ENCODE measurements around the gene ZNF761. TPM values are rescaled to one million over a fixed set of nuclear protein-coding genes. Genes with fewer than 3 reads are reported as not detected.
"Not testable (repeated sequence)": the region's sequence is repeated elsewhere in the genome, so short reads cannot be mapped to it uniquely, and the experiment has no call there.

ZNF761 gene
- 10 to 100 TPM in 5 of 12 donors, 1 to 10 TPM in 6, not detected in 1; 5.0 to 13.1 (median 9.7) TPM for polyA plus RNA-seq (ENCODE audit: insufficient read length in 12 of 12)
- long read RNA-seq, donor 1 = 0 reads
- long read RNA-seq, donor 2, partial matches to known transcripts = 0 of 1 reads
- long read RNA-seq, donor 2, other reads (novel, unspliced or antisense) = 0 of 1 reads
- long read RNA-seq, donor 3 = 0 reads
- long read RNA-seq, donor 4 = 0 reads
- long read RNA-seq, donor 5, full-length matches to known transcripts = 1 of 1 reads
- long read RNA-seq, donor 5, partial matches to known transcripts = 0 of 1 reads
- long read RNA-seq, donor 5, other reads (novel, unspliced or antisense) = 0 of 1 reads
- long read RNA-seq, donor 6, full-length matches to known transcripts = 1 of 1 reads
- long read RNA-seq, donor 6, partial matches to known transcripts = 0 of 1 reads
- long read RNA-seq, donor 6, other reads (novel, unspliced or antisense) = 0 of 1 reads
- long read RNA-seq, donor 7 = 0 reads
- long read RNA-seq, donor 8 = 0 reads
- long read RNA-seq, donor 9 = 0 reads
- long read RNA-seq, donor 10 = 0 reads
- long read RNA-seq, donor 11 = 0 reads

- peak; percentile 89 for DNase-seq
Observed at GRCh38 chr19:53431399-53432087, at the start of gene ZNF761. Gene ZNF761, plus strand, starts transcription at chr19:53431984. Its CDS starts 15,285 bp downstream, at chr19:53447269.

GRCh38 chr19:53388168-53388567 lies 43.6 kb upstream of the ZNF761 start:
- no peak for DNase-seq

DNA sequence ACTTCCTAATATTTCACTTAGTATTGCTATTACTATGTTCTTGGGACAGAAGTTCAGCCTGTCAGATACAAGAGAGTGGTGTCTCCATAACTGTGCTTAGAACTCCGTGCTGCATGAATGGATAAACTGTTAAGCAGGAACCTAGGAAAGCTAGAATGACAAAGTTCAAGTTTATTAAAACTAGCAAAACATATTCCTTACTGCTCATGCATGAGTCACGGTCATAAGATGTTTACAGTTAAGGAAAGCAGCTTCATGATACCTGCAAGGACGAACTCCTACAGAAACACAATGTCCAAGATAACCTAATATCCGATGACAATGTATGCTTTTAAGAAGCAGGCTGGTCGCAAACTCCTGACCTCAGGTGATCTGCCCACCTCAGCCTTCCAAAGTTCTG lies 42.9 kb upstream of the ZNF761 start:
- no peak for DNase-seq

DNA sequence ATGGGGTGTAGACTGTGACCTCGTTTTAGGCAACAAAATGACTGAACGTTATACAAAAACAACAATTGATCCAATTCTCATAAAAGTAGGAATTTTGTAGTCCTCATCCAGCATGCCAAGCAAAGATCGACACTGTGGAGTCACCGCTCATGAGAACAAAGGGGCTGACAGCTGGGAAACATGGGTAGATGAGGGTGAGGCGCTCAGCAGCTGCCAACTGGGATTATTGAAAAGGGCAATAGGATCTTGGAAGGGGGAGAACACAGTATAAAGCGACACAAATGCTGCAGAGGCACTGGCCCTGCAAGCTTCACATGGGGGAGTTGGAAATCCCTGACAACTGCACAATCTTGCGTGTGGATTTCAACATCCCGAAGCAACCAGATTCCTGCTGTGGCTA lies 42.2 kb upstream of the ZNF761 start:
- peak; percentile 18 for DNase-seq

DNA sequence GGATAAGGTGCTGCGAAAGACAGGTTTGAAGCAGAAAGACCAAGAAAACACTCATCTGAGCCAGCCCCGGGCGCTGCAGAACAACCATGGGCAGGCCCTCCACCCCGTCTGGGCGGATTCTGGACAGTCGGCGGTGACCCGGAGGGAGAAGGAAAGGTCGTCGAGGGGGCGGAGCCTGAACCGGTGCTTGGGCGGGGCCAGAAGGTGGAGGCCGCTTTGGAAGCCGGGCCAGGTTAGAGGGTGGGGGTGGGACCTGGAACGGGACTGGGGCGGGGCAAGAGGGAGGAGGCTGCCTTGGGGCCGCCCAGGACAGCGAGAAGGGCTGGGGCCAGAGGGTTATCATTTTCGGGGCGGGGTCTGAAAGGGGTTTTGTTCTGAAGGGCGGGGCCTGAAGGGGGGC lies 41.8 kb upstream of the ZNF761 start:
- DNase-seq = no peak

GRCh38 chr19:53394522-53394973 lies 37.2 kb upstream of the ZNF761 start:
- DNase-seq = peak; percentile 53

- peak; percentile 94 for DNase-seq
Observed at GRCh38 chr19:53394974-53395839, 36.6 kb upstream of the ZNF761 start, which contains the start of gene ZNF765. Gene ZNF765, plus strand, starts transcription at chr19:53395149. Its CDS starts 2,867 bp downstream, at chr19:53398016.

DNA sequence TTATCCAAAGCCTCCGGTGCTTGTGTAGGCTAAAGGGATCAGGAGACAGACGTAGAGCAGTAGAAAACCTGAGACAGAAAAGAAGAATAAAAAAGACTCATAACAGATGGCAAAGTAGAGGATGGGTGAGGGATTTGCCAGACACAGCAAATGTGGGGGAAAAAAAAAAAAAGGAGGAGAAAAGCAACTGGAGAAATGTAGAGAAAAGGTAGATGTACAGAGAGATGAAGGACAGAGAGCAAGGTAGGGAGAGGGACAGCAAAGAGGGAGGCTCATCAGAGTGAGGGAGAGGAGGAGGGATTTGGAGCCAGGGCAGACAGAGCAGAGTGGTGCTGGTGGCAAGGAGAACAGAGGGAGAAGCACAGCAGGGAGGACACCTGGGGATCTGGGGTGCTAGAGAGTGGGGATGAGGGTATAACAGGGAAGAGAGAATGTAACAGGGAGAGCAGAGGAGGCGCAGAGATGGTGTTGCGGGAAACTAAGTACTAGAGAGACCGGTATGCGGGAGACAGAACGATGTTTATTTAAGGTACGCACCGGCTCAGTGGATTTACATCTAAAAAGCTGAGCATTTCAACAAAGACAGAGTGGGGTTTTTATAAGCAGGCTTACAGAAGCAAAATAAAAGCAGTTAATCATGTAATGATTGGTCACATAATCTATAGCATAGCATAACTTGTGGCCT lies 35.8 kb upstream of the ZNF761 start:
- DNase-seq = not testable (repeated sequence)

DNA sequence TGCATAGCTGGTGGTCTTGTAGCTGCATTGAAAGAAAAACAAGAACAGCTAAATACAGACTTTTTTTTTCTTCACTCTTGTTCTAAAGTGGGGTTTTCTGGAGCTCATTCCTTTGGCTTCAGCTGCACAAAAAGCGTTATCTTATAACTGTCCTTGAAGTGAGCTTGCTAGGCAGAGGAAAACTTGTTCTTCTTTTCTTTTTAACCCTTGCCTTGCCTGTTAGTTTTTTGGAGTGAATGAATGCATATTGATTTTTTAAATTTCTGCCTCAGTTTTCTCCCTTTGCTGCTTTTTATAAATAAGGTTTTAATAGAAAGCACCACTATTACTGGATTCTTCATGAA lies 35.3 kb upstream of the ZNF761 start:
- DNase-seq = no peak

- not testable (repeated sequence) for DNase-seq
Observed at GRCh38 chr19:53397918-53398317, 33.9 kb upstream of the ZNF761 start.

- DNase-seq = no peak
Observed at GRCh38 chr19:53409505-53410204, 22.1 kb upstream of the ZNF761 start.

GRCh38 chr19:53420520-53421315 lies 11.1 kb upstream of the ZNF761 start:
- not testable (repeated sequence) for DNase-seq

GRCh38 chr19:53422551-53422950 lies 9.2 kb upstream of the ZNF761 start:
- DNase-seq = no peak

DNA sequence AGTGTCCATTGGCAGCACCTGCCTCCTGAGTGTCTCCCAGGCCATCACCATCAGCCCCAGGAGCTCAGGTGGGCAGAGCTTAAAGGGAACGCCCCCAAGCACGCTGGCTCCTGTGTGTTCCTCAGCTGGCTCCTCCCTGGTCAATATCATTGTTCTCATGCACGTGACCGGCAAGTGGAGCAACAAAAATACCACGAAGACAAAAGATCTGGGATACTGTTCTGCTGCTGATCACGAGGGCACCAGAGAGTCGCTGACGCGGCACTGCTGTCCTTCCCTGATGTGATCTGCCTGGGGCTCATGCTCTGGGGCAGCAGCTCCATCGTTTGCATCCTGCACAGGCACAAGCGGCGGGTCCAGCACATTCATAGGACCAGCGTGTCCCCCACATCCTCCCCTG lies 8.7 kb upstream of the ZNF761 start:
- not testable (repeated sequence) for DNase-seq

- DNase-seq = peak; percentile 30
Observed at GRCh38 chr19:53423680-53424079, 8.1 kb upstream of the ZNF761 start.

GRCh38 chr19:53424968-53425597 lies 6.7 kb upstream of the ZNF761 start:
- DNase-seq = peak; percentile 73

GRCh38 chr19:53432088-53432661 lies 391 bp downstream of the ZNF761 start:
- no peak for DNase-seq

DNA sequence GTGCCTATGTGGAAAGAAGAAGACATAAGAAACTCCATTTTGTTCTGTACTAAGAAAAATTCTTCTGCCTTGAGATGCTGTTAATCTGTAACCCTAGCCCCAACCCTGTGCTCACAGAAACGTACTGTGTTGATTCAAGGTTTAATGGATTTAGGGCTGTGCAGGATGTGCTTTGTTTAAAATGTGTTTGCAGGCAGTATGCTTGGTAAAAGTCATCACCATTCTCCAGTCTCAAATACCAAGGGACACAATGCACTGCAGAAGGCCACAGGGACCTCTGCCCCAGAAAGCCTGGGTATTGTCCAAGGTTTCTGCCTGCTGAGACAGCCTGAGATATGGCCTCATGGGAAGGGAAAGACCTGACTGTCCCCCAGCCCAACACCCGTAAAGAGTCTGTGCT lies 12.0 kb downstream of the ZNF761 start:
- DNase-seq = not testable (repeated sequence)

- DNase-seq = not testable (repeated sequence)
Observed at GRCh38 chr19:53447196-53447595, 15.4 kb downstream of the ZNF761 start.

Measured in muscle of arm (tissue), 14 donors.